Muscle layer of colon (tissue), 2 donors: Measurements from ENCODE around the gene ASXL1.

Experiments used
- H3K27ac ChIP-seq: one replicate; pipeline ENCODE4 v1.7.0; 2013; ENCODE audit warnings: low read depth, mild to moderate bottlenecking, low read length, moderate library complexity
- H3K27me3 ChIP-seq, 2 donors: one replicate each; pipeline ENCODE4 v1.7.0; 2013; ENCODE audit warnings: low read length in 2 of 2, mild to moderate bottlenecking in 2 of 2; ENCODE audit not compliant: insufficient read depth in 2 of 2, control insufficient read depth in 1 of 2
- H3K36me3 ChIP-seq: one replicate; pipeline ENCODE4 v1.7.0; 2013; ENCODE audit warnings: mild to moderate bottlenecking, low read length; ENCODE audit not compliant: insufficient read depth
- H3K4me1 ChIP-seq: one replicate; pipeline ENCODE4 v1.7.0; 2013; ENCODE audit warnings: mild to moderate bottlenecking, low read length; ENCODE audit not compliant: insufficient read depth
- H3K4me3 ChIP-seq, 2 donors: one replicate each; pipeline ENCODE4 v1.7.0; 2013; ENCODE audit warnings: low read length in 2 of 2, low read depth in 1 of 2, mild to moderate bottlenecking in 1 of 2, moderate library complexity in 1 of 2
- H3K9ac ChIP-seq: one replicate; pipeline ENCODE4 v1.7.0; 2013; ENCODE audit warnings: low read length
- H3K9me3 ChIP-seq: one replicate; pipeline ENCODE4 v1.7.0; 2013; ENCODE audit warnings: mild to moderate bottlenecking, low read length
- donor health status: abdominal sarcoma.
- donor health status: Adenocarcinoma of cecum.

The ASXL1 gene

DNA sequence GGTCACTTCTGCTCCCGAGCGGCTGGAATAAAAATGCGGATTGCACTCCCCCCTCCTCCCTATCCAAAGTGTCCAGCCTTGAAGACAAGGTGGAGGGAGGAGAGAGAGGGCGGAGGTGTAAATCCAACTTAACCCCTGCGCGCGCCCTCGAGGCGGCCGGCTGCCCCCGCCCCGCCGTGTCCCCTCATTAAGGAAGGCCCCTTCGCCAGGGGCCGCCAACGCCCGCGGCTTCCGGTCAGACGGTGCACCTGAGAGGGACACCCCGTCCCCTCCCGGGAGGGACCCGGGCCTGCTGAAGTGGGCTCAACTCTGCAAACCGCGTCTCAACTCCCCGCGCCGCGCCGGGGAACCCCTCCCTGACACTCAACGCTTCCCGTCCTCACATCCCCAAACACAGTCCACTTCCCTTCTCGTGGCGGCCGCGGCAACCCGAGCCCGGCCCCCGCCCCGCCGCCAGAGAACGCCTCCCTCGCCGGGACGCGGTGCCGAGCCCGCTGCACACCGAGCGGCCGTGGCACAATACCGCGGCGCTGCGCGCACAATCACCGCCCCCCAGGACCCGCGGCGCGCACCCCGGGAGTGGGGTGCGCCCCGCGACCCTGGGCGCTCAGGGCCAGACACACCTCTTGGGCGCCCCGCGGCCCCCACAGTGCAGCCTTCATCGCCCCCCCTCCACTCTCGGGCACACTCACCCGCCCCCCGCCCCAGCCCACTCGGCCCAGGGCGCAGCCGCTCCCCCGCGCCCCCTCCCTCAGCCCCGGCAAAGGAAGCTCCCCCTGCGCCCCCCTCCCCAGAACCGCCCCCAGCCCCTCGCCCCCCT, 124.5 kb downstream of the ASXL1 start:
- H3K4me1 ChIP-seq: peaks cover 49% of the 10 kb centered on the region
- no peaks in the 10 kb centered on the region for H3K27me3 ChIP-seq
- peak overlapping the region; percentile 34 to 61 for H3K4me3 ChIP-seq
- H3K36me3 ChIP-seq: no peaks in the 10 kb centered on the region
- H3K27ac ChIP-seq: peak overlapping the region; percentile 90
- no peaks in the 10 kb centered on the region for H3K9me3 ChIP-seq
- H3K9ac ChIP-seq: peak overlapping the region; percentile 21

DNA sequence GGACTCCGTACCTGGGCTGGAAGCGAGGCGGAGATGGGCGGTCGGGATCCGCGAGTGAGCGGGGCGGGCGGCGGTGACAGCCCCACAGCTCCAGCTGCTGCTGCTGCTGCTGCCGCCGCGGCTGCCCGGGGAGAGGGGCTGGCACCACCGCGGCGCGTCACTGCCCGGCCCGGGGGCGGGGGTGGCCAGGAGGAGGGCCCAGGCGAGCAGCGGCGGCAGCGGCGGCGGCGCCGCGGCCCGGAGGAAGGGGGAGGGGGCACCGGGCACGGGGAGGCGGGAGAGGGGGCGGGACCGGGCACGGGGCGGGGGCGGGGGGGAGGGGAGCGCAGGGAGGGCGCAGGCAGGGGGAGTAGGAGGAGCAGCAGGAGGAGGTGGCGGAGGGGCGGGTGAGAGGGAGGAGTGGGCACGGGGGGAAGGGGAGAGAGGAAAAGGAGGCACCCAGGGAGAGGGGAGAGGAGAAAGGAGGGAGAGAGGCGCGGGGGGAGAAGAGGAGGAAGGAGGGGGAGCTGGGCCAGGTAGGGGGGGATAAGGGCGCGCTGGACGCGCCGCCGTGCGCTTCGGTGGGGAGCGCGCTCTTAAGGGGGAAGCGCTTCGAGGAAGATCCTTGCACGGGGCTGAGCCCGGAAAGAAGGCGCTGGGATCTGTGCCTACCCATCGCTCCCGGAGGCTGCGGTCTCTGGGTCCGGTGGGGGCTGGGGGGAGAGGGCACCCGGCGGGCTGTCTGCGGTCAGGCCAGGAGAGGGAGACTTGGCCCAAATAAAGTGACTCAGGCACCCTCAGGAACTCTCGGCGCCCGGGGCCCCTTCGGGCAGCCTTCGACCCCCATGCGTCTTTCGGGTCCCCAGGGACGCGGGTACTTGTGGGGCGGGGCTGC, 125.5 kb downstream of the ASXL1 start:
- no peaks in the 10 kb centered on the region for H3K9me3 ChIP-seq
- peaks cover 40% of the 10 kb centered on the region for H3K4me1 ChIP-seq
- no peak overlapping the region for H3K9ac ChIP-seq

DNA sequence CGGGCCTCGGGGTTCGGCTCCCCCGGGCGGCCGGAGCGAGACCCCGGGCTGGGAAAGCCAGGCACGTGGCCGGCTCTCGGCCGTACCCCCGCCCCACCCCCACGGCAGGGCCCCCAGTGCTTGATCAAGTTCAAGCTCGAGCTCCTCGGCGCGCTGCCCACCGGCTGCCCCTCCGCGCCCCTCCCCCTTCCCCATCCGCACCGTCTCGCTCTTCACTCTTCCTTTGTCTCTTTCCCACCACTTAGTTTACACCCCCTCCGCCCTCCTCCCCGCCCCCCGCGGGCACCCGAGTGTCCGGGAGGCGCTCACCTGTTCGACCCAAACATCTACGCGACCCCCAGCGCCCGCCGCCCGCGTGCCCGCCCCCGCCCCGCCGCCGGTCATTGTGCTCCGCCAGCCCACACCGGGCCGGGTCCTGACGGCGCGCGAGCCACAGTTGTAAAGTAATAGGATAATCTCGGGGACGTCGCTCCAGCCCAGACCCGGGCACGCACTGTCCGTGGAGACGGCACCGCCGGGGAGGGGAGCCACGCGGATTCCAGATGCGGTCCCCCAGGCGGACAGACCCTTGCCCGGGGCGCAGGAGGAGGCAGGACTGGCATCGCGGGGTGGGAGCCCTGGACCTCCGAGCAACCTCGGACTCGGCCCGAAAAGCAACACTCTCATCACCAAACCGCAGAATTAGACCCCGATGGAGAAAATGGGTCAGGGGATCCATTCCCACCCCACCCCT, 126.3 kb downstream of the ASXL1 start:
- H3K4me1 ChIP-seq: peaks cover 34% of the 10 kb centered on the region
- H3K27ac ChIP-seq: peak overlapping the region; percentile 79
- H3K27me3 ChIP-seq: no peaks in the 10 kb centered on the region
- no peaks in the 10 kb centered on the region for H3K36me3 ChIP-seq
- H3K4me3 ChIP-seq: peak overlapping the region; percentile 56 to 68
- H3K9ac ChIP-seq: no peak overlapping the region
- no peaks in the 10 kb centered on the region for H3K9me3 ChIP-seq

More for the DNA sequence above, 125.5 kb downstream of the ASXL1 start:
- Histone ChIP-seq H3K36me3 (no peaks in the 10 kb centered on the region), H3K4me3 (peak overlapping the region; percentile 56 to 68), H3K27ac (peak overlapping the region; percentile 79), H3K27me3 (no peaks in the 10 kb centered on the region)

DNA sequence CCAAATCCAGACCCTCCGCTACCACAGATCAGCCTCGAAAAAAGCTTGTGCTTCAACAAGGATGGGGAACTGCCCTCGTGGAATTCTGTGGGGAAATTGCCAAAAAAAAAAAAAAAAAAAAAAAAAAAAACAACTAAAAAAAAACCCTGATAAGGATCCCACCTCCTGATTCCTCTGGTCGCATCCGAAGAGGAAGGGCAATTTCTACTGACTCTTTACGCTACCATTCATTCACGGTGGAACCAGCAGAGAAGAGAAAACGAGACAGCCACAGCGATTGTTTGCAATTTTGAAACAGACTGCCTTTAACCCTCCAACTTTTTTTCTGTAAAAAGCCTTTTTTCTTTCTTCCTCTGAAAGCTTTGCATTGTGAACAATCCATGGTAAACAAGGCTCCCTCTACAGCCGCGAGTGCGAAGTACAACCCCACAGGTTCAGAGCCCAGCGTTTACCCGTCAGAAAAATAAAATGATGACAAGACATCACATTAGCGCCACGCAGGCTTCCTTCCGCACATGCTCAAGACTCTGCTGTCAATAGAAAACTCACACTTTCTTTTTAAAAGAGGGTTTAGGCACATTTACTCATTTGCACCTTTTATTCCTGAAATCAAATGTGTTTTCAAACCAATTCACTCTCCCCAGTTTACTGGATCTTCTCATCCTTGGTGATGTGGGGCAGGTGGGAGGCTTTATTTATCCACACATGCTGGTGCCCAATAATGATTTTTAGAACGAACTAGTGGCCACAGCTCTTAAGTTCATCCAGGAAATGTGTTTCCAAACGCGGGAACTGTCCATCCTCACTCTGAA, 127.0 kb downstream of the ASXL1 start:
- Histone ChIP-seq H3K27ac (peak overlapping the region; percentile 79), H3K9me3 (no peaks in the 10 kb centered on the region), H3K9ac (no peak overlapping the region), H3K27me3 (no peaks in the 10 kb centered on the region), H3K36me3 (no peaks in the 10 kb centered on the region), H3K4me1 (peaks cover 26% of the 10 kb centered on the region), H3K4me3 (peak overlapping the region; percentile 56 to 68)

DNA sequence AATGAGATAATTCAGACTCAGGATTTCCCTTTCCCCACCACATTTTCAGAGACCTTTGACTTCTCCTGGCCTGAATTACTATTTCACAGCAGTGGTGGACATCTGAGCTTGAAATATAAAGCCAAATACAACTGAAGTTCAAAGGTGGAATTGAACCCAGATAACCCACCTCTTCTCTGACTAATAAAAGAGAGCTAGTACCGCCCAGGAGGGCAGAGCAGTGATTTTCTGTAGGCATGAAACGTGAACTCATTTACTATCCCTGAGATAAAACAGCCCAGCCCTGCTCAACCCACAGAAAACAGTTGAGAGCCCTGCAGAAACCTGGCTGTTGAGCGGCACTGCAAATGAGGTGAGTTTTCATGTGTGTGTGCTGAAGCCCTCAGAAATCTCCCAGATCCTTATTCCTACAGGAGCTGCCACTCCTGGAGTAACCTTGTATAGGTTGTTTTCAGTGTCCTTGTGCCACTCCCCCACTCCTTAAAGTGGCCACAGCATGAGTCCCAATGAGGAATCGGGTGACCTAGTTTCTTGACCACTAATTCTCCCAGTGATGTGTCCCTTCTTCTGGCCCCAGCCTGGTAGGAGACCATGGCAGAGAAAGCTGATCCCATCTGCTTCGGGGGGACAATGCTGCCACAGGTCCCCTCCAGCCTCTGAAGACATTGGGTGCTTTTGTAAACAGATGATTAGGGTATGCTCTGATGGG, 127.8 kb downstream of the ASXL1 start:
- Histone ChIP-seq H3K9me3 (no peaks in the 10 kb centered on the region), H3K27ac (no peak overlapping the region), H3K4me1 (peaks cover 18% of the 10 kb centered on the region), H3K27me3 (no peaks in the 10 kb centered on the region), H3K4me3 (no peak overlapping the region), H3K36me3 (no peaks in the 10 kb centered on the region), H3K9ac (no peak overlapping the region)

DNA sequence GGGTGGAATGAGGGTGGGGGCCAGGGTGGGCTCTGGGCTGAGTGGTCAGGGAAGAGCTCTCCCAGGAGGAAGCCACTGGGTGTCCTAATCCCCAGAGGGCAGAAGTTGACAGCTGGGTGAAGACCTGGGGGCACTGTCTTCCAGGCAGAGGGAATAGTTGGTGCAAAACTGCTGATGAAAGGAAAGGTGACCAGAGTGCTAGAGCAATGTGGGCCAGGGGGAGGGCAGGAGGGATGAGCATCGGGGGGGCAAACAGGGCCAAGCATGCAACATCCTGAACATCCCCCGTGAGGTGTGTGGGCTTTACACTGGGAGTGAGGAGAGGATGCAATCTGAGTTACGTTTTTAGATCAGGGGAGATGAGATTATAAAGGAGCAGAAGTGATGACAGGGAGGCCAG, 129.2 kb downstream of the ASXL1 start:
- no peaks in the 10 kb centered on the region for H3K27me3 ChIP-seq
- H3K9me3 ChIP-seq: no peaks in the 10 kb centered on the region
- no peak overlapping the region for H3K4me3 ChIP-seq
- H3K36me3 ChIP-seq: no peaks in the 10 kb centered on the region
- H3K27ac ChIP-seq: no peak overlapping the region
- peaks cover 6% of the 10 kb centered on the region for H3K4me1 ChIP-seq
- no peak overlapping the region for H3K9ac ChIP-seq

- no peak overlapping the region for H3K4me3 ChIP-seq
- H3K4me1 ChIP-seq: peaks cover 6% of the 10 kb centered on the region
- no peak overlapping the region for H3K9ac ChIP-seq
- no peaks in the 10 kb centered on the region for H3K9me3 ChIP-seq
- no peak overlapping the region for H3K27ac ChIP-seq
- no peaks in the 10 kb centered on the region for H3K27me3 ChIP-seq
- H3K36me3 ChIP-seq: no peaks in the 10 kb centered on the region
Measured at GRCh38 chr20:32488066-32488838, 130.1 kb downstream of the ASXL1 start.
